T follicular helper cell (primary cell): Measurements from ENCODE around the gene KCNG2.

Experiments
- DNase-seq: peaks from one replicate; pipeline ENCODE4 v3.0.0-alpha.2; 2020; ENCODE audit warnings: low read depth

KCNG2 gene

GRCh38 chr18:79768745-79769144 lies 29.0 kb upstream of the KCNG2 start:
- no peak for DNase-seq

DNA sequence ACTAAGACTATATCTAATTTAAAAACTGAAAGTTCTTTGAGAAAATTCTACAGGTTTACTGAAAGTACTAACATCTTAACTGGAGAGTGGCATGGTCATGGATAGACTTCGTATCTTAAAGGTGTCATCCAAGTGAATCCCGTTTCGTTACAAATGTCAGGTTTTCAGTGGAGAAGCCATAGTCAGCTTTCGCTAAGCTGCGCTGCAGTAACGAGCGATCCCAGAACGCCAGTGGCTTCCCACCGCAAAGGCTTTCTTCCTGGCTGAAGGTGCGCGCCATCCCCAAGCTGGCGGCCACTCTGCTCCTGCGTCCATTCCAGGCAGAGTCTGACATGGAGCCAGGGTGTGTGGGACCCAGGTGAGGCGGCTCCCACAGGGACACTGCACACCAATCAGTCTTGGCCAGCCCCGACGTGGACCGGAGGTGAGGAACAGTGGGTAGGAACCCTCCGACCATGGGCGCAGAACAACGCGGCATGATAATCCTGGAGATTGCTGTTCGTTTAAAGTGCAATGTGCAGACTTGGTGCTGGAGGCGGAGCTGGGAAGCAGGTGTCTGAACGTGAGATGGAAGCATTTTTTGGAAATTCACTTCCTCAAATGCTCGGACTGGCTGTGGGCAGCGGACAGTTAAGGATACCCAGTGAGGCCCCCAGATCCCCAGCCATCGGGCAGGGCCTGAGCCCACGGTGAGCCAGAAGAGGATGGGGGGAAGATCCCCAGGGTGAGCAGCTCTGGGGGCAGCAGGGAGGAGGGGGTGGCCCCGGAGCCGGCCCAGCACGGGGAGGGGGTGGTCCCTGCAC lies 27.8 kb upstream of the KCNG2 start:
- DNase-seq: no peak

DNA sequence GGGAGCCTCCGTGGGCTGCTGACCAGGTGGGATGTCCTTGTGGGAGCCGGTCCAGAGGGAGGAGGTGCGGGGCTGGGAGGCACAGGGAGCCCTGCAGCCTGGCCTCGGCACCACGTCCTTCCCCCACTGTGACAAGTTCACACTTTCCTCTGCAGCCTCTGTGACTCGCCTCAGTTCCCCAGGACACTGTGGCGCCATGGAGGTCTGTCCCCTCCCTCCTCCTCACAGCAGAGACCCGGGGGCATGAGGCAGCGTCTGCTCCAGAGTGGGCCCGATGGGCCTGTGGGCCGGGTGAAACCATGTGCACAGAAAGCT lies 27.3 kb upstream of the KCNG2 start:
- DNase-seq: no peak

- no peak for DNase-seq
Measured at GRCh38 chr18:79770826-79771225, 26.9 kb upstream of the KCNG2 start.

DNA sequence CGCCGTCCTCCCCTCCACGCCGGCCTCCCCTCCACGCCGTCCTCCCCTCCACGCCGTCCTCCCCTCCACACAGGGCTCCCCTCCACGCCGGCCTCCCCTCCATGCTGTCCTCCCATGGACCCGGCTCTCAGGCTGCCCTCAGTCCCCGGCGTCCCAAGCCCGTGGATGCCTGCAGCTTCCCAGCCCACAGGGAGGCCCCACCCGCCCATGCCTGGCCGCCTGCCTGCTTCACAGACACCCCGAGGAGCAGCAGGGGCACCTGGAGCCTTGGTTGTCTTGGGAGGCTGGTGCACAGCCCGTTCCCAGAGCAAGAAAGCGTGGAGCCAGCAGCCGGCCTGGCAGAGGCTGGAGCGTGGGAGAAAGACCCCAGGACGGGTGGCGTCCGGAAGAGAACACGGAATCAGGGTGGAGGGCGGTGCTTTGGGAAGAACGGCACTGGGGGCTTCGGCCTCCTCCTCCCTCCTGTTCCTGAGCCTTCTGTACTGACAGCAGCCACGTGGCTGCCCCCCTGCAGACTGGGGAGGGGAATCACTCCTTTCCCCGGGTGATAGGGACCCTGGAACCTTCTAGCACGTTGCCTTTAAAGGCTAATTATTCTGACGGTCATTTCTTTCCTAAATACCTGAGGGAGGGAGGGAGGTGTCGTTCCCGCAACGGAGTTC lies 26.2 kb upstream of the KCNG2 start:
- no peak for DNase-seq

GRCh38 chr18:79772108-79772864 lies 25.5 kb upstream of the KCNG2 start:
- DNase-seq: no peak

GRCh38 chr18:79772865-79773696 lies 24.7 kb upstream of the KCNG2 start:
- DNase-seq: no peak

DNA sequence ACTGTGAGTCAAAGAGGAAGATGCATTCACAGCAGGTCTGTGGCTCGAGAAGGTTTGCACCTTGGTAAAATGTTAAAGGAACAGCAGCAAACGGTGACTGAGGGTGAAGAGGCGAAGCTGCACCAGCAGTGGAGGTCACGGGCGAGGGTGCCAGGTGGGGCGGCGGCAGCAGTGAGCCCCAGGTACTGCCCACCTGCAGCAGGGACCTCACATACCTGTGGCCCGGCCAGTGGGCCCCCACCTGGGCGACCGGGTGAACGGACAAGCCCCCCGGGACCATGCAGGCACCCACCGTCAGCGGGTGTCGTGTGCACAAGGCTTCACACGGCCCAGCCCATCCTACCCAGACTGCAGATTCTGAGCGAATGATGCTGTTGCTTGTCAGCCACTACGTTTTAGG lies 23.6 kb upstream of the KCNG2 start:
- no peak for DNase-seq

GRCh38 chr18:79775441-79776221 lies 22.1 kb upstream of the KCNG2 start:
- DNase-seq: no peak

- no peak for DNase-seq
Measured at GRCh38 chr18:79776674-79777073, 21.1 kb upstream of the KCNG2 start.

- DNase-seq: no peak
Measured at GRCh38 chr18:79778291-79778791, 19.4 kb upstream of the KCNG2 start.

DNA sequence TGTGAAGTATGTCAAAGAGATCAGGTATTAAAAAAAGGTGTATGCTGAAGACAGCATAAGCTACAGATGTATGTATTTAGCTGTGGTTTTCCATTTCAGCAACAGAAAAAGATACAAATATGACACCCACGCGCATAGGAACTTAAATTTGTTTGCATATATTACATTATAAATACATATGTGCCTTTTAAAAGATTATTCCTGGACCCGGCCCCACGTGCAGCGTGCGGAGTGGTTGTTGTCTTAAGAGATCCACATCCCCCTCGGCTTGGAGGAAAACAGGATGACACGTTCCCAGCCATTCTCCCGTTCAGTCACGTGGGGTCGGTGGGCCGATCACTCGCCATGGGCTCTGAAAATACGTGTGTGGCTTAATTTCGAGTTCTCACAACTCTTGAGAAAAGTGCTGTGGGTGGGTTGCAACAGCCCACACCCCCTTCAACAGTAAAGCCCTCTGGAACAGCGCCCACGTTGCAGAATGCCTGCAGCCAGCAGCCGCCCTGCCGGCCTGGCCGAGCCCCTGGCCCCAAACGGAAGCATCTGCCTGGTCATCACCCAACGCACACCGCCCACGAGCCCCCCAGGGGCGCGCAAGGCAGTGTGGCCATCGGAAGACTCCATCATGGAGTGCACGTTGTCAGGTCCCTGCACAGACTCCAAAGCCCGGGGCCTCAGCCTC lies 18.6 kb upstream of the KCNG2 start:
- DNase-seq: no peak

- no peak for DNase-seq
Measured at GRCh38 chr18:79779700-79780190, 18.0 kb upstream of the KCNG2 start.

DNA sequence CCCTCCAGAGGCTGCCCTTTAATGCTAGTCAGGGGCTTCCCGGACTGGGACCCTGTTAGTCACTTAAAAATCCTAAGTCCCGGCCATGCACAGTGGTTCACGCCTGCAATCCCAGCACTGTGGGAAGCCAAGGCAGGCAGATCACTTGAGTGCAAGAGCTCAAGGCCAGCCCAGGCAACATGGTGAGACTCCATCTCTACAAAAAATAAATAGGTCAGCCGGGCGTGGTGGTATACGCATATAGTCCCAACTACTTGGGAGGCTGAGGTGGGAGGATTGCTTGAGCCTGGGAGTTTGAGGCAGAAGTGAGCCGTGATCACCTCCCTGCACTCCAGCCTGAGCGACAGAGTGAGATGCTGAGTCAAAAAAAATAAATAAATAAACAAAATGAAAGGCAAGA lies 17.2 kb upstream of the KCNG2 start:
- DNase-seq: no peak

DNA sequence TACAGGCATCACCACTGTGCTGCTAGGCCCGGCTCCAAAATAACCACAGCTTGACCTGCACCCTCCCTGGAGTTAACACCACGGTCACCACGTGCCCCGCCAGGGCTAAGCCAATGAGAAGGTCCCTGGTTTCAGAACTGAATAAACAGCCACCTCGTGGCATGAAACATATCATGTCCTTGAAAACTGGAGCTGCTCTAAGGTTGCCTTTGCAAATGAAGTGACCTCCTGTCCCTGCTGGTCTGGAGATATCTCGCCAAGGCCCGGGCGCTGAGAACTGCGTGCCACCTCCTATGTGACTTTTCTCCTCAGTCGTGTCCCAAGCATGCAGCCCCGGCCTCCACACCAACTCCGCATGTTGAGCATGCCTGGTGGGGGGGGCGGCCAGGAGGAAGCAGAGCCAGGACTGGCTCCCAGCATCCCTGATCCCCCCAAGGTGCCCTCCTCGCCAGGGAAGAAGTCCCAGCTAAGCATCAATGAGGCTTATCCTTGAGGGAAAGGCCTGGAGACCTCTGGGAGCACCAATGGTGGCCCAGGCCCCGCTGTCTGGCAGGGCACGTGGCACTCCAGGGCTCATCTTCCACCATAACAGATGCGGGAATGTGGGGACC lies 16.3 kb upstream of the KCNG2 start:
- no peak for DNase-seq

DNA sequence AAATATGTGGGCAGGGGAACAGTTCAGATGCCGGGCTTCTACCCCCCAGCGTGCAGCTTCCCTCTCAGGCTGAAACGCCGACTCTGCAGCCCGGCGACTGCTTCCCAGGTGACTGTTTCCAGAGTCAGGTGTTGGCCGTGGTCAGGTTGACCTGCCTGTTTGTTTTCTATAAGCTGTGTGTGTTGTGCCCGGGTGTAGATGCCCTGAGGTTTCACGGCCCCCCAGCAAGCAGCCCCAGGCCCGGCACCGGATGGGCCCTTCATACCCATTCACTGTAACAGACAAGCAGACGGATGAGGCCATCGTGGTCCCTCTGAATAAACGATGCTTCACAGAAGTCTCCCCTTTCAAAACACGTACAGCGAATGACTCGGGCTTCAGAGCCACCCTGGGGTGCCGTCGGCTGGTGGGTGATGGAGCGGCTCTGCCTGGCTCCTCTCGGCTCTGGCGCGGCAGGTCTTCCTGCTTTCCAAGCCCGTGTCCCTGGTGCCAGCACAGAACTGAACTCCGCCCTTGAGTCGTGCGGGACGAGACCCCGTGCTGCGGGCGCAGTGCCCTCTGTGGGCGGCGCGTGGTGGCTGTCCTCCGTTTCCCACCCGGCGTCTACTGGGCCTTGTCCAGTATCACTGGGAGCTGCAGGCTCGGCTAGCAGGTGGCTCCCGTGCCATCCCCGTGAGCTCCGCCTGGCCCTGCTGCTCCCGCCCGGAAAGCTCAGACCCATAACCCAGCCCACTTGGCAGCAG lies 15.0 kb upstream of the KCNG2 start:
- DNase-seq: no peak

GRCh38 chr18:79784071-79784913 lies 13.4 kb upstream of the KCNG2 start:
- no peak for DNase-seq
